Spleen (tissue), 11 donors: ENCODE measurements around the gene KDM6A. TPM values are rescaled to one million over a fixed set of nuclear protein-coding genes. Genes with fewer than 3 reads are reported as not detected.
A peak's percentile ranks its signal among the peaks of the same experiment; 100 is the strongest.

ENCODE experiments used
- DNase-seq: peaks from one replicate; pipeline ENCODE4 v3.0.0-alpha.2; 2020
- H3K27ac ChIP-seq, 8 donors: fragments of 200-600 bp; sonication (generic) in 7 of 8; 1 replicate in 4 of 8; 2 replicates in 4 of 8; pipeline versions ENCODE4 v1.5.0 to v1.8.0; 2016 to 2021; ENCODE audit warnings: inconsistent platforms in 4 of 8, mild to moderate bottlenecking in 4 of 8, moderate library complexity in 1 of 8
- H3K27me3 ChIP-seq, 7 donors: fragments of 200-600 bp; sonication (generic) in 6 of 7; replicated peaks in 1 of 7; 1 replicate in 4 of 7; 2 replicates in 3 of 7; pipeline versions ENCODE4 v1.5.0 to v1.8.0; 2016 to 2021; ENCODE audit warnings: inconsistent platforms in 3 of 7, mild to moderate bottlenecking in 1 of 7
- H3K36me3 ChIP-seq, 6 donors: fragments of 200-600 bp; sonication (generic) in 5 of 6; 1 replicate in 4 of 6; 2 replicates in 2 of 6; pipeline versions ENCODE4 v1.5.0 to v1.8.0; 2016 to 2021; ENCODE audit warnings: inconsistent platforms in 2 of 6
- H3K4me1 ChIP-seq, 6 donors: fragments of 200-600 bp; sonication (generic) in 5 of 6; 1 replicate in 3 of 6; 2 replicates in 3 of 6; pipeline versions ENCODE4 v1.5.0 to v1.8.0; 2016 to 2021; ENCODE audit warnings: inconsistent platforms in 3 of 6
- H3K4me3 ChIP-seq, 8 donors: fragments of 200-600 bp; sonication (generic) in 7 of 8; 1 replicate in 4 of 8; 2 replicates in 4 of 8; pipeline versions ENCODE4 v1.5.0 to v1.8.0; 2016 to 2021; ENCODE audit warnings: inconsistent platforms in 4 of 8, mild to moderate bottlenecking in 4 of 8, moderate library complexity in 2 of 8
- H3K9me3 ChIP-seq, 8 donors: fragments of 200-600 bp; sonication (generic) in 7 of 8; 1 replicate in 4 of 8; 2 replicates in 4 of 8; pipeline versions ENCODE4 v1.5.0 to v1.8.0; 2016 to 2021; ENCODE audit warnings: inconsistent platforms in 4 of 8
- CTCF ChIP-seq, 11 experiments: fragments of 200-600 bp in 7 of 11; fragments of 450-650 bp in 4 of 11; sonication (generic) in 4 of 11; IDR thresholded peaks in 8 of 11; conservative IDR thresholded peaks in 3 of 11; 1 replicate in 7 of 11; 2 replicates in 4 of 11; pipeline versions ENCODE4 v1.4.0 to v1.8.0; 2016 to 2021; ENCODE audit warnings: antibody characterized with exemption in 11 of 11, inconsistent platforms in 4 of 11, mild to moderate bottlenecking in 1 of 11
- POLR2A ChIP-seq, 3 donors: fragments of 450-650 bp; IDR thresholded peaks; one replicate each; pipeline ENCODE4 v1.5.1; 2017; ENCODE audit warnings: antibody characterized with exemption in 3 of 3, mild to moderate bottlenecking in 1 of 3
- POLR2AphosphoS5 ChIP-seq, 3 donors: sonication (generic); formaldehyde crosslinking; IDR thresholded peaks; one replicate each; pipeline ENCODE4 v1.5.1; 2017; ENCODE audit warnings: antibody characterized with exemption in 3 of 3
- WGBS, 5 donors: extraction: QIAGEN DNeasy Blood & Tissue Kit in 3 of 5; methylation state at CpG; one replicate each; pipeline versions ENCODE4 v1.1.5 to v1.1.7; 2013 to 2018; 5-methylcytosine and 5-hydroxymethylcytosine counted together
- intact Hi-C: fragments of 100-400 bp; cut with DNase I; formaldehyde crosslinking; loops from one replicate; pipeline ENCODE4 v1.15.0; 2023; ENCODE audit warnings: low total_unique reads
- polyA plus RNA-seq, 3 donors: library from polyadenylated mRNA; stranded (reverse); fragments of 200-250 nt; gene quantifications; one replicate each; pipeline ENCODE4 v1.2.1, GENCODE V29; 2013
- total RNA-seq, 7 donors: library from RNA; depleted of rRNA in 3 of 7; stranded (reverse); fragments of >200 nt in 3 of 7; fragmentation: NEBNext Ultra II Directional in 4 of 7; extraction: Animal tissue kit (Norgen Biotek cat#: 25700) in 4 of 7; gene quantifications; one replicate each; pipeline versions ENCODE4 v1.1.0 to v1.2.1, GENCODE V29; 2016 to 2021
- donor health status: healthy with polysubstance abuse.
- donor health status: DM: no; HTN: no; CAD: no; lungs with moderate emphysema.
- donor health status: DM: no; HTN: no; CAD: no.
- donor health status: Bipolar disorder and iron deficiency.
- donor health status: healthy.
- donor health status: DM: no; HTN: no; CAD: no.
- donor health status: DM: yes; HTN: yes; CAD: no.

The KDM6A gene
- total and polyA plus RNA-seq, 10 donors = 8.0 to 68.2 (median 47.9) TPM

- peaks cover 0 to 9% (median 0%) of the 10 kb centered on the region in 8 donors for H3K9me3 ChIP-seq
- no peak for DNase-seq
- intact Hi-C loops = no loop called here
- peaks cover 25 to 72% (median 49%) of the 10 kb centered on the region in 6 donors for H3K4me1 ChIP-seq
- no peak overlapping the region for H3K27ac ChIP-seq
- H3K27me3 ChIP-seq = no peaks in the 10 kb centered on the region
- TF ChIP-seq POLR2AphosphoS5 (IDR thresholded peaks at IDR 0.05) (no peak), POLR2A (IDR thresholded peaks at IDR 0.05) (no peak), CTCF (IDR thresholded peaks at IDR 0.05 in 8 of 11, conservative IDR thresholded peaks at IDR 0.05 in 3 of 11) (no peak)
- H3K36me3 ChIP-seq = no peaks in the 10 kb centered on the region
- H3K4me3 ChIP-seq = no peak overlapping the region
- 83 to 92% (median 91%) methylated on average over 9 of the region's 9 CpGs for WGBS, 5 donors
These were observed 40.9 kb downstream of the KDM6A start for GRCh38 chrX:44913656-44914531.

GRCh38 chrX:44914532-44915198 lies 41.7 kb downstream of the KDM6A start:
- DNase-seq = no peak

GRCh38 chrX:44915361-44915868 lies 42.4 kb downstream of the KDM6A start:
- H3K36me3 ChIP-seq = no peaks in the 10 kb centered on the region
- 23 to 51% (median 46%) methylated on average over 8 of the region's 8 CpGs for WGBS, 5 donors
- no peak for DNase-seq
- peak overlapping the region in 1 of 8 donors; percentile 15 for H3K4me3 ChIP-seq
- peaks cover 0 to 9% (median 0%) of the 10 kb centered on the region in 8 donors for H3K9me3 ChIP-seq
- intact Hi-C loops = no loop called here
- peaks cover 19 to 73% (median 45%) of the 10 kb centered on the region in 6 donors for H3K4me1 ChIP-seq
- no peaks in the 10 kb centered on the region for H3K27me3 ChIP-seq
- TF ChIP-seq POLR2A (IDR thresholded peaks at IDR 0.05) (no peak), CTCF (IDR thresholded peaks at IDR 0.05 in 8 of 11, conservative IDR thresholded peaks at IDR 0.05 in 3 of 11) (no peak)
- peak overlapping the region in 4 of 8 donors; percentile 9 to 53 (median 47) for H3K27ac ChIP-seq

More at GRCh38 chrX:44914532-44915198, 41.7 kb downstream of the KDM6A start:
- intact Hi-C loops = no loop called here
- H3K27ac ChIP-seq = peak overlapping the region in 4 of 8 donors; percentile 0 to 53 (median 26)
- no peaks in the 10 kb centered on the region for H3K27me3 ChIP-seq
- H3K36me3 ChIP-seq = no peaks in the 10 kb centered on the region
- 65 to 86% (median 80%) methylated on average over 2 of the region's 2 CpGs for WGBS, 5 donors
- TF ChIP-seq POLR2A (IDR thresholded peaks at IDR 0.05) (no peak), POLR2AphosphoS5 (IDR thresholded peaks at IDR 0.05) (no peak), CTCF (IDR thresholded peaks at IDR 0.05 in 8 of 11, conservative IDR thresholded peaks at IDR 0.05 in 3 of 11) (no peak)
- H3K4me1 ChIP-seq = peaks cover 19 to 69% (median 46%) of the 10 kb centered on the region in 6 donors
- H3K9me3 ChIP-seq = peaks cover 0 to 9% (median 0%) of the 10 kb centered on the region in 8 donors
- H3K4me3 ChIP-seq = peak overlapping the region in 1 of 8 donors; percentile 15
